ENCODE results near the gene NAGLU. TPM values are rescaled to one million over a fixed set of nuclear protein-coding genes. Genes with fewer than 3 reads are reported as not detected.

NAGLU gene
- total and polyA plus RNA-seq, 2 of the 13 experiments (the other 11 are each of a cell fraction or from before 2014, with no cell fraction given) = 28.2 to 40.1 TPM

- no peak; the same call in 1 of the 2 replicates for TF ChIP-seq ZBTB44 (CRISPR knock-in tag; IDR thresholded peaks at IDR 0.05)
- TF ChIP-seq SPEN (CRISPR knock-in tag; IDR thresholded peaks at IDR 0.05; ENCODE audit: low read depth) = peak; percentile 88
- peak; percentile 99 for TF ChIP-seq TFDP1 (CRISPR knock-in tag; IDR thresholded peaks at IDR 0.05; ENCODE audit: borderline replicate concordance)
- TF ChIP-seq DNMT3B (CRISPR knock-in tag; conservative IDR thresholded peaks at IDR 0.05) = peak; percentile 68; the same call in 1 of the 2 replicates
- TF ChIP-seq GATA4 (IDR thresholded peaks at IDR 0.05; ENCODE audit: borderline replicate concordance, low read depth) = no peak
- TF ChIP-seq FOXP1 (IDR thresholded peaks at IDR 0.05) = no peak
- no peak for TF ChIP-seq FOXP1 (CRISPR knock-in tag; IDR thresholded peaks at IDR 0.05)
- no peak for TF ChIP-seq ZNF660 (CRISPR knock-in tag; IDR thresholded peaks at IDR 0.05; ENCODE audit: borderline replicate concordance, low read depth)
- TF ChIP-seq ZNF557 (CRISPR knock-in tag; IDR thresholded peaks at IDR 0.05) = no peak
- no peak for TF ChIP-seq ZNF20 (CRISPR knock-in tag; IDR thresholded peaks at IDR 0.05)
- TF ChIP-seq SP140L (CRISPR knock-in tag; IDR thresholded peaks at IDR 0.05; ENCODE audit: borderline replicate concordance) = no peak
- TF ChIP-seq ZBTB33 (CRISPR knock-in tag; IDR thresholded peaks at IDR 0.05) = no peak
- TF ChIP-seq ZNF883 (CRISPR knock-in tag; IDR thresholded peaks at IDR 0.05; ENCODE audit: not compliant biosample characterization) = peak; percentile 61
- TF ChIP-seq SRSF4 (IDR thresholded peaks at IDR 0.05; ENCODE audit: low read depth, low read length, poor library complexity, severe bottlenecking) = no peak
- no peak for TF ChIP-seq TEF (CRISPR knock-in tag; IDR thresholded peaks at IDR 0.05)
- TF ChIP-seq PATZ1 (CRISPR knock-in tag; IDR thresholded peaks at IDR 0.05) = peak; percentile 34; the same call in 1 of the 2 replicates
- peak; percentile 21; the same call in 1 of the 2 replicates for TF ChIP-seq ZNF180 (CRISPR knock-in tag; IDR thresholded peaks at IDR 0.05; ENCODE audit: borderline replicate concordance, low read depth)
- peak; percentile 74; the same call in 1 of the 2 replicates for TF ChIP-seq STAT6 (CRISPR knock-in tag; IDR thresholded peaks at IDR 0.05; ENCODE audit: borderline replicate concordance)
- TF ChIP-seq MIER3 (CRISPR knock-in tag; IDR thresholded peaks at IDR 0.05; ENCODE audit: borderline replicate concordance) = no peak
Observed at GRCh38 chr17:42577532-42578281, 41.7 kb downstream of the NAGLU start, which contains the start of gene PSMC3IP (continued).

All from HepG2 (cell line).